ENCODE results near the gene MRPS11.

- TF ChIP-seq TAF1 (IDR thresholded peaks at IDR 0.05; ENCODE audit: borderline replicate concordance, low read depth, low read length) (no peak), CTCF (IDR thresholded peaks at IDR 0.05 in 2 of 3, conservative IDR thresholded peaks at IDR 0.05 in 1 of 3; ENCODE audit: control insufficient read depth in 2 of 3, extremely low read depth in 1 of 3, insufficient read depth in 1 of 3, low read depth in 3 of 3, low read length in 3 of 3) (no peak), MTA3 (IDR thresholded peaks at IDR 0.05; ENCODE audit: borderline replicate concordance, low read length) (no peak), MYC (IDR thresholded peaks at IDR 0.05; ENCODE audit: insufficient read depth, insufficient read length, insufficient replicate concordance, low read length, severe bottlenecking) (no peak), POLR2A (IDR thresholded peaks at IDR 0.05; ENCODE audit: low read depth, low read length) (no peak), FOXK2 (IDR thresholded peaks at IDR 0.05) (no peak), MAX (IDR thresholded peaks at IDR 0.05; ENCODE audit: low read depth, low read length) (no peak), POLR2AphosphoS5 (IDR thresholded peaks at IDR 0.05; ENCODE audit: low read length) (no peak)
Measured at GRCh38 chr15:88484682-88485331, 17.3 kb downstream of the MRPS11 start.
